Upper lobe of left lung (tissue), 6 donors: Measurements from ENCODE around the gene SCNN1G. TPM values are rescaled to one million over a fixed set of nuclear protein-coding genes. Genes with fewer than 3 reads are reported as not detected.
A peak's percentile ranks its signal among the peaks of the same experiment; 100 is the strongest.

ENCODE experiments used
- ATAC-seq, 2 donors: fragments of 200-7000 bp; cut with Tn5 transposase; one replicate each; pipeline ENCODE4 v1.9.1; 2022; ENCODE audit warnings: mild to moderate bottlenecking in 2 of 2, moderate library complexity in 2 of 2; ENCODE audit not compliant: low FRiP score in 2 of 2
- DNase-seq, 2 donors: peaks; one replicate each; pipeline ENCODE4 v3.0.0-alpha.2; 2019 to 2020
- H3K27ac ChIP-seq, 4 donors: fragments of 200-600 bp; sonication (generic); one replicate each; pipeline ENCODE4 v1.5.1; 2016 to 2019
- H3K27me3 ChIP-seq, 4 donors: fragments of 200-600 bp; sonication (generic); one replicate each; pipeline ENCODE4 v1.5.1; 2017 to 2019
- H3K36me3 ChIP-seq, 4 donors: fragments of 200-600 bp; sonication (generic); one replicate each; pipeline ENCODE4 v1.5.1; 2016 to 2019
- H3K4me1 ChIP-seq, 4 donors: fragments of 200-600 bp; sonication (generic); one replicate each; pipeline ENCODE4 v1.5.1; 2018 to 2019
- H3K4me3 ChIP-seq, 4 donors: fragments of 200-600 bp; sonication (generic); one replicate each; pipeline ENCODE4 v1.5.1; 2017 to 2019; ENCODE audit warnings: mild to moderate bottlenecking in 2 of 4, moderate library complexity in 1 of 4
- H3K9me3 ChIP-seq, 4 donors: fragments of 200-600 bp; sonication (generic); one replicate each; pipeline ENCODE4 v1.5.1; 2018 to 2019
- EP300 ChIP-seq, 4 donors: sonication (generic); formaldehyde crosslinking; IDR thresholded peaks; one replicate each; pipeline ENCODE4 v1.5.1; 2017; ENCODE audit warnings: antibody characterized with exemption in 4 of 4, control low read depth in 2 of 4
- POLR2A ChIP-seq, 4 donors: fragments of 450-650 bp; IDR thresholded peaks; one replicate each; pipeline ENCODE4 v1.5.1; 2016 to 2017; ENCODE audit warnings: antibody characterized with exemption in 4 of 4, mild to moderate bottlenecking in 2 of 4
- POLR2AphosphoS5 ChIP-seq, 2 donors: sonication (generic); formaldehyde crosslinking; IDR thresholded peaks; one replicate each; pipeline ENCODE4 v1.5.1; 2017; ENCODE audit warnings: antibody characterized with exemption in 2 of 2
- WGBS, 2 donors: methylation state at CpG; one replicate each; pipeline ENCODE4 v1.1.5; 2017 to 2018; 5-methylcytosine and 5-hydroxymethylcytosine counted together
- total RNA-seq, 6 donors: library from RNA; depleted of rRNA in 4 of 6; stranded (reverse); fragments of >200 nt in 4 of 6; gene quantifications; one replicate each; pipeline versions ENCODE4 v1.1.0 to v1.2.1, GENCODE V29; 2016 to 2021
- TF ChIP-seq, protein P1 (sequence below), 6 experiments: fragments of 450-650 bp in 4 of 6; fragments of 200-600 bp in 2 of 6; sonication (generic) in 2 of 6; IDR thresholded peaks; one replicate each; pipeline ENCODE4 v1.5.1; 2016 to 2019; ENCODE audit warnings: antibody characterized with exemption in 6 of 6
- donor health status: DM: no; HTN: no; CAD: no; lungs with moderate emphysema.
- donor health status: DM: no; HTN: yes; CAD: no; lungs with severe emphysema.

The SCNN1G gene
- total RNA-seq, 6 donors from 2014 or later = 10.8 to 16.8 (median 13.8) TPM

DNA sequence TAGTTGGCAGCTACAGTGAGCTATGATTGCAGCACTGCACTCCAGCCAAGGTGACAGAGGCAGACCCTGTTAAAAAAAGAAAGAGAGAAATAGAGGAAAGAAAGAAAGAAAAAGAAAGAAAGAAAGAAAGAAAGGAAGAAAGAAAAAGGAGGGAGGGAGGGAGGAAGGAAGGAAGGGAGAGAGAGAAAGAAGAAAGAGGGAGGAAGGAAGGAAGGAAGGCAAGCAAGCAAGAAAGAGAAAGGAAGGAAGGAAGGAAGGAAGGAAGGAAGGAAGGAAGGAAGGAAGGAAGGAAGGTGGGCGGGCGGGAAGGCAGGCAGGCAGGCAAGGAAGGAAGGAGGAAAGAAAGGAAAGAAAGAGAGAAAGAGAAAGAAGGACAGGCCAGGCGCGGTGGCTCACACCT is 1.0 kb upstream of the SCNN1G start:
- DNase-seq (no peak), ATAC-seq (no peak)
- TF ChIP-seq EP300 (IDR thresholded peaks at IDR 0.05) (no peak), POLR2A (IDR thresholded peaks at IDR 0.05) (no peak), POLR2AphosphoS5 (IDR thresholded peaks at IDR 0.05) (no peak)
- TF ChIP-seq, protein P1, sequence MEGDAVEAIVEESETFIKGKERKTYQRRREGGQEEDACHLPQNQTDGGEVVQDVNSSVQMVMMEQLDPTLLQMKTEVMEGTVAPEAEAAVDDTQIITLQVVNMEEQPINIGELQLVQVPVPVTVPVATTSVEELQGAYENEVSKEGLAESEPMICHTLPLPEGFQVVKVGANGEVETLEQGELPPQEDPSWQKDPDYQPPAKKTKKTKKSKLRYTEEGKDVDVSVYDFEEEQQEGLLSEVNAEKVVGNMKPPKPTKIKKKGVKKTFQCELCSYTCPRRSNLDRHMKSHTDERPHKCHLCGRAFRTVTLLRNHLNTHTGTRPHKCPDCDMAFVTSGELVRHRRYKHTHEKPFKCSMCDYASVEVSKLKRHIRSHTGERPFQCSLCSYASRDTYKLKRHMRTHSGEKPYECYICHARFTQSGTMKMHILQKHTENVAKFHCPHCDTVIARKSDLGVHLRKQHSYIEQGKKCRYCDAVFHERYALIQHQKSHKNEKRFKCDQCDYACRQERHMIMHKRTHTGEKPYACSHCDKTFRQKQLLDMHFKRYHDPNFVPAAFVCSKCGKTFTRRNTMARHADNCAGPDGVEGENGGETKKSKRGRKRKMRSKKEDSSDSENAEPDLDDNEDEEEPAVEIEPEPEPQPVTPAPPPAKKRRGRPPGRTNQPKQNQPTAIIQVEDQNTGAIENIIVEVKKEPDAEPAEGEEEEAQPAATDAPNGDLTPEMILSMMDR (IDR thresholded peaks at IDR 0.05) = no peak
- Histone ChIP-seq H3K27me3 (peaks cover 0 to 11% (median 9%) of the 10 kb centered on the region in 4 donors), H3K9me3 (no peaks in the 10 kb centered on the region), H3K27ac (no peak overlapping the region), H3K4me3 (no peak overlapping the region), H3K4me1 (peaks cover 13 to 17% (median 14%) of the 10 kb centered on the region in 4 donors), H3K36me3 (no peaks in the 10 kb centered on the region)
- 84 to 89% methylated on average over 4 of the region's 4 CpGs for WGBS, 2 donors

DNA sequence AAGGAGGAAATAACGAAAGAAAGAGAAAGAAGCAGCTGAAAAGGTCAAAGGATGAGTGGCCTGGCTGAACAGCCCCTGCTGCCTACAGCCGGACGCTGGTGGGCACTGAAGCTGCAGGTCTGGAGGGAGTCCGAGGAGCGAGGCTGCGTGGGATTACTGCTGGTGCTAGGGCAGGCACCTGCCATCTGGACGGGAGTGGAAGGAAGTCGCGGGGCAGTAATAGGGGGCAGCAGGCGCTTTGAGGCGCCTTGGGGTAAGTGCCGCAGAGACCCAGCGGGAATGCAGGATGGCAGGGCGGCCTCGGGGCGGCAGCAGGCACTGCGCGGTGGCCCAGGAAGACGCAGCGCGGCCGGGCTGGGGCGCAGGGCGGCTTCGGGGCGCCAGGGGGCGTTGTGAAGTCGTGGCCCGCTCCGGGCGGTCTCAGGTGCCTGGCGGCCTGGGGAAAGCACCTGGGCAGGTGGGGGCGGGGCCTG is 303 bp upstream of the SCNN1G start:
- H3K36me3 ChIP-seq = no peaks in the 10 kb centered on the region
- peak; percentile 92 to 96 for ATAC-seq
- H3K9me3 ChIP-seq = no peaks in the 10 kb centered on the region
- peak overlapping the region; percentile 30 to 70 (median 56) for H3K4me3 ChIP-seq
- no peak overlapping the region for H3K27ac ChIP-seq
- TF ChIP-seq, protein P1 (IDR thresholded peaks at IDR 0.05) = peak; percentile 97 to 100 (median 99)
- no peak for TF ChIP-seq POLR2AphosphoS5 (IDR thresholded peaks at IDR 0.05)
- WGBS, 2 donors = 6 to 16% methylated on average over 8 to 23 of the region's 33 CpGs
- DNase-seq = peak; percentile 85 to 97
- peaks cover 0 to 11% (median 9%) of the 10 kb centered on the region in 4 donors for H3K27me3 ChIP-seq
- peaks cover 13 to 17% (median 14%) of the 10 kb centered on the region in 4 donors for H3K4me1 ChIP-seq

DNA sequence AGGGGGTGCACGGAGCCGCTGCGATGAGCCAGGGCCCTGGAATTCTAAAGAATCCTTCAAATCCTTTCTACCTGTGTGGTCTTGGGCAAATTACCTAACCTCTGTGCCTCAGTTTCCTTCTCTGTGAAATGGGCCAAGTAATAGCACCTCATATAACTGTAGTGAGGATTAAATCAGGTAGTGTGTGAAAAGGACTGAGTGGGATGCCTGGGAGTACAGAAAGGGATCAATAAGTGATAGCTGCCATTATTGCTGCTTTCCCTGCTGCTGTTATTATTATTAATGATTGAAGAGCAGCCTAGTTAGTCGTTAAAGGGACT is 958 bp downstream of the SCNN1G start:
- Histone ChIP-seq H3K9me3 (no peaks in the 10 kb centered on the region), H3K36me3 (no peaks in the 10 kb centered on the region), H3K4me1 (peaks cover 13 to 17% (median 14%) of the 10 kb centered on the region in 4 donors), H3K4me3 (peak overlapping the region in 3 of 4 donors; percentile 46 to 70 (median 67)), H3K27me3 (peaks cover 0 to 11% (median 9%) of the 10 kb centered on the region in 4 donors), H3K27ac (peak overlapping the region in 1 of 4 donors; percentile 70)
- 21 to 25% methylated on average over 3 to 4 of the region's 4 CpGs for WGBS, 2 donors
- TF ChIP-seq POLR2A (IDR thresholded peaks at IDR 0.05) (no peak), POLR2AphosphoS5 (IDR thresholded peaks at IDR 0.05) (no peak), EP300 (IDR thresholded peaks at IDR 0.05) (no peak)
- TF ChIP-seq, protein P1 (IDR thresholded peaks at IDR 0.05) = no peak
- DNase-seq = no peak
- no peak for ATAC-seq

DNA sequence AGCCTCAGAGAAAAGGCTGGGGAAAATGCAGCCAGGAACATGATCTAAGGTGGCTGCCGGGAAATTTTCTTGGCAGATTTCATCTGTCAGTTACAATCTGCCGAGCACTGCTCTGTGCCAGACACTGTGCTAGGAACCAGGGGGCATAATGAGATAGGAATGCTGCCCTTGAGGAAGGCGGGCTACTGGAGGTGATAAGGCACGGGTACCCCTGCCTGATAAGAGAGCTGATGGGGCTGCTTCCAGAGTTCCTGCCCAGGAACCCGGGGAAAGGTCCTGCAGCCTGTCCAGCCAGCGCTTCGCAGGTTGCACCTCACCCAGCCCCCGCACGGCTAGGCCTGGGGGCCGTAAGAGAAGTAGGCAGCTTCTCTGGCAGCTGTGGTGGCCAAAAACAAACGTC is 3.1 kb downstream of the SCNN1G start:
- peaks cover 13 to 17% (median 14%) of the 10 kb centered on the region in 4 donors for H3K4me1 ChIP-seq
- no peak overlapping the region for H3K27ac ChIP-seq
- no peaks in the 10 kb centered on the region for H3K36me3 ChIP-seq
- TF ChIP-seq POLR2AphosphoS5 (IDR thresholded peaks at IDR 0.05) = no peak
- TF ChIP-seq, protein P1 (IDR thresholded peaks at IDR 0.05) = no peak
- H3K4me3 ChIP-seq = no peak overlapping the region
- no peaks in the 10 kb centered on the region for H3K9me3 ChIP-seq
- peaks cover 0 to 11% (median 9%) of the 10 kb centered on the region in 4 donors for H3K27me3 ChIP-seq
- WGBS, 2 donors = 56 to 69% methylated on average over 10 to 11 of the region's 11 CpGs
- ATAC-seq (no peak), DNase-seq (peak in 1 of 2 donors; percentile 50)

DNA sequence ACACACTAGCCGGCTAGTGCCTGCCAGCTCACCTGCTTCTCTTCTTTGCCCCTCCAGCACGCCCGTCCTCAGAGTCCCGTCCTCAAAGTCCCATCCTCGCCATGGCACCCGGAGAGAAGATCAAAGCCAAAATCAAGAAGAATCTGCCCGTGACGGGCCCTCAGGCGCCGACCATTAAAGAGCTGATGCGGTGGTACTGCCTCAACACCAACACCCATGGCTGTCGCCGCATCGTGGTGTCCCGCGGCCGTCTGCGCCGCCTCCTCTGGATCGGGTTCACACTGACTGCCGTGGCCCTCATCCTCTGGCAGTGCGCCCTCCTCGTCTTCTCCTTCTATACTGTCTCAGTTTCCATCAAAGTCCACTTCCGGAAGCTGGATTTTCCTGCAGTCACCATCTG is 3.6 kb downstream of the SCNN1G start:
- Histone ChIP-seq H3K4me3 (no peak overlapping the region), H3K27ac (no peak overlapping the region), H3K4me1 (peaks cover 13 to 17% (median 14%) of the 10 kb centered on the region in 4 donors), H3K36me3 (no peaks in the 10 kb centered on the region), H3K9me3 (no peaks in the 10 kb centered on the region), H3K27me3 (peaks cover 0 to 11% (median 9%) of the 10 kb centered on the region in 4 donors)
- no peak for ATAC-seq
- WGBS, 2 donors = 88 to 94% methylated on average over 20 to 24 of the region's 24 CpGs
- no peak for TF ChIP-seq EP300 (IDR thresholded peaks at IDR 0.05)
- peak in 1 of 2 donors; percentile 72 for DNase-seq
